Fibroblast of skin of right quadriceps (primary cell): ENCODE data around the gene CHRNA4.

Experiments
- DNase-seq: peaks from one replicate; pipeline ENCODE4 v3.0.0-alpha.2; 2013

The CHRNA4 gene

GRCh38 chr20:63362436-63363009, 1.4 kb upstream of the CHRNA4 start:
- DNase-seq, result no peak

- DNase-seq, result no peak
Measured at GRCh38 chr20:63361519-63362435, 628 bp upstream of the CHRNA4 start.

GRCh38 chr20:63359937-63360849, 956 bp downstream of the CHRNA4 start:
- DNase-seq, result no peak

- no peak for DNase-seq
Measured at GRCh38 chr20:63359164-63359934, 1.8 kb downstream of the CHRNA4 start.

- DNase-seq, result no peak
Measured at GRCh38 chr20:63357921-63358905, 2.9 kb downstream of the CHRNA4 start.

GRCh38 chr20:63356931-63357879, 3.9 kb downstream of the CHRNA4 start:
- DNase-seq, result no peak

- no peak for DNase-seq
Measured at GRCh38 chr20:63356511-63356910, 4.6 kb downstream of the CHRNA4 start.

- DNase-seq, result no peak
Measured at GRCh38 chr20:63355781-63356295, 5.3 kb downstream of the CHRNA4 start.

GRCh38 chr20:63354636-63355350, 6.4 kb downstream of the CHRNA4 start:
- no peak for DNase-seq

GRCh38 chr20:63352811-63353221, 8.3 kb downstream of the CHRNA4 start:
- DNase-seq, result no peak

GRCh38 chr20:63351811-63352591, 9.1 kb downstream of the CHRNA4 start:
- DNase-seq, result no peak

- DNase-seq, result no peak
Measured at GRCh38 chr20:63351326-63351700, 9.8 kb downstream of the CHRNA4 start.

GRCh38 chr20:63350597-63351325, 10.4 kb downstream of the CHRNA4 start:
- no peak for DNase-seq

GRCh38 chr20:63350196-63350595, 11.0 kb downstream of the CHRNA4 start:
- DNase-seq, result no peak

GRCh38 chr20:63349516-63349895, 11.6 kb downstream of the CHRNA4 start:
- DNase-seq, result no peak

- no peak for DNase-seq
Measured at GRCh38 chr20:63348828-63349515, 12.2 kb downstream of the CHRNA4 start.
